GM19455 (cell line): ENCODE measurements around the gene GADD45GIP1.
A peak's percentile ranks its signal among the peaks of the same experiment; 100 is the strongest.
"Not testable (repeated sequence)": the region's sequence is repeated elsewhere in the genome, so short reads cannot be mapped to it uniquely, and the experiment has no call there.

Experiments
- ATAC-seq: cut with Tn5 transposase; IDR thresholded peaks from one replicate; pipeline ENCODE4 v1.9.1; 2021; ENCODE audit not compliant: unreplicated experiment

The GADD45GIP1 gene

GRCh38 chr19:12944104-12944674 lies 12.8 kb downstream of the GADD45GIP1 start:
- ATAC-seq = no peak

- no peak for ATAC-seq
These were observed 13.5 kb downstream of the GADD45GIP1 start for GRCh38 chr19:12943437-12944044.

GRCh38 chr19:12940897-12941296 lies 16.1 kb downstream of the GADD45GIP1 start:
- no peak for ATAC-seq

GRCh38 chr19:12939975-12940423 lies 17.0 kb downstream of the GADD45GIP1 start:
- no peak for ATAC-seq

GRCh38 chr19:12938779-12939601 lies 18.0 kb downstream of the GADD45GIP1 start:
- ATAC-seq = no peak

GRCh38 chr19:12937927-12938778 lies 18.9 kb downstream of the GADD45GIP1 start, which contains the start of gene CALR:
CALR (plus strand) TSS chr19:12938609; CDS start chr19:12938680, 71 bp downstream.
- ATAC-seq = peak; percentile 82

- ATAC-seq = no peak
These were observed 19.7 kb downstream of the GADD45GIP1 start for GRCh38 chr19:12937093-12937926.

GRCh38 chr19:12936582-12936981 lies 20.4 kb downstream of the GADD45GIP1 start:
- no peak for ATAC-seq

GRCh38 chr19:12935071-12935470 lies 22.0 kb downstream of the GADD45GIP1 start:
- no peak for ATAC-seq

- ATAC-seq = no peak
These were observed 23.5 kb downstream of the GADD45GIP1 start, which contains the start of gene FARSA for GRCh38 chr19:12933287-12934072. FARSA (minus strand) TSS chr19:12933711; CDS start chr19:12933696, 15 bp downstream.

GRCh38 chr19:12932392-12933286 lies 24.4 kb downstream of the GADD45GIP1 start:
- no peak for ATAC-seq

GRCh38 chr19:12930002-12930645 lies 26.9 kb downstream of the GADD45GIP1 start:
- no peak for ATAC-seq

- ATAC-seq = no peak
These were observed 32.3 kb downstream of the GADD45GIP1 start for GRCh38 chr19:12924621-12925310.

- no peak for ATAC-seq
These were observed 34.1 kb downstream of the GADD45GIP1 start for GRCh38 chr19:12922959-12923358.

- ATAC-seq = no peak
These were observed 36.0 kb downstream of the GADD45GIP1 start for GRCh38 chr19:12921047-12921446.

- ATAC-seq = no peak
These were observed 38.8 kb downstream of the GADD45GIP1 start for GRCh38 chr19:12918253-12918652.

GRCh38 chr19:12915860-12916259 lies 41.2 kb downstream of the GADD45GIP1 start:
- ATAC-seq = not testable (repeated sequence)
